ENCODE measurements around the gene SPTBN2.

Gene SPTBN2

DNA sequence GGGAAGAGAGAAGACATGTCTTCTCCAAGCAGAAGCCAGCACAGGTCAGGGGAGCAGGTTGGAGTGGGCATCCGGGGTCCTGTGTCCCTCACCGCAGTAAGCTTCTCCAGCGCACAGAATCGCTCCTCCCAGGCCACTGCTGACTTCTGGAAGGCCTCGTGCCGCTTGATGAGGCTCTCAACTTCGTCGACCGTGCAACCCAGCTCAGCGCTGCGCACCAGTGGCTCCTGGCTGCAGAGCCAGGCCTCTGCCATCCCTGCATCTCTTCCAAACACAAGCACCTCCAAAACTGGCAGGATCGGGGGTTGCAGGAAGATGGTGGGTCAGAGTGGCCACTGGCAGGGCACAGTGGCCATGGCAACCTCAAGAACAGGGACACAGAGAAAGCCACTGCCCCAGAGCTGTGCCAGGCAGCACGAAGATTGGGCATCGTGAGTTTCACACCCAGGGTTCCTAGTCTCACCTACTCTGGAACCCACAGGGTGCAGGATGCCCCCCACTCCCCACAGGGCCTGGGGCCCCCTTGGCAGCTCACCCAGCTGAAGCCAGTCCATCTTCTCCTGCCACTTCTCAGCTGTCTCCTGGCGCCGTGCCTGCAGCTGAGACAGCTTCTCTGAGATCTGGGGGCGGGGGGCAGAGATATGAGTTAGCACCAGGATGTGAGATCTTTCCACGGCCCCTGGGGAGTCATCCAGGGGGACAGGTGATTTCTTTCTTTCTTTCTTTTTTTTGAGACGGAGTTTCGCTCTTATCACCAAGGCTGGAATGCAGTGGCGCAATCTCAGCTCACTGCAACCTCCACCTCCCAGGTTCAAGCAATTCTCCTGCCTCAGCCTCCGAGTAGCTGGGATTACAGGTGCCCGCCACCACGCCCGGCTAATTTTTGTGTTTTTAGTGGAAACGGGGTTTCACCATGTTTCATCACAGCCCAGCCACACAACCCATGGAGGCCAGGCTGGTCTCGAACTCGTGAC lies 40.2 kb downstream of the SPTBN2 start:
- FAIRE-seq (no peak), DNase-seq (ENCODE audit: insufficient read length, low spot score) (no peak)
- TF ChIP-seq POLR2A (IDR thresholded peaks at IDR 0.05; ENCODE audit: low read depth, low read length) (no peak), TAF1 (IDR thresholded peaks at IDR 0.05; ENCODE audit: low read depth, low read length) (no peak), POLR2AphosphoS5 (IDR thresholded peaks at IDR 0.05; ENCODE audit: low read depth, low read length) (no peak), PAX5 (IDR thresholded peaks at IDR 0.05; ENCODE audit: insufficient read depth, low read length, severe bottlenecking) (no peak), SPI1 (IDR thresholded peaks at IDR 0.05; ENCODE audit: low read depth, low read length) (no peak), POU2F2 (IDR thresholded peaks at IDR 0.05; ENCODE audit: low read depth, low read length) (no peak)

DNA sequence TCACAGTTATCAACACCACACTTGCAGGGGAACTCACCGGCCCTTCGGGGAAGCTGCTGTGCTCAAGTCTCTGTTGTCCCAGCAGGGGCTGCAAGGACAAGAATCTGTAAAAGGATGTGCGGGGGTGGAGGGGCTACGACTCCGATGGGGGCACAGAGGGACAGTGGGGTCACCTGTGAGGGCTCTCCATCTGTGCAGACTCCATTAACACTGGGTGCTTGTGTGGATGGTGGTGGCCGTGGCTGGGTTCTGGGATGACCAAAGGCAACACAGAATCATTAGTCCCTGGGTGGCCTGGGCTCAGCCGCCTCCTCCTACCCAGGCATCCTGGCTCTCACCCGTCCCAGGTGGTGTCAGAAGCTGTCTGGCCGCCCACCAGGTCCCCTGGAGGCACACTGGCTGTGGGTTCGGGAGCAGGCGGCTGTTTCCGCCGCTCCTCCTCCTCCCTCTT lies 41.2 kb downstream of the SPTBN2 start:
- FAIRE-seq, result no peak
- no peak for TF ChIP-seq TAF1 (IDR thresholded peaks at IDR 0.05; ENCODE audit: low read depth, low read length)
- TF ChIP-seq POLR2A (IDR thresholded peaks at IDR 0.05; ENCODE audit: low read depth, low read length), result no peak
- no peak for TF ChIP-seq SPI1 (IDR thresholded peaks at IDR 0.05; ENCODE audit: low read depth, low read length)
- TF ChIP-seq POLR2AphosphoS5 (IDR thresholded peaks at IDR 0.05; ENCODE audit: low read depth, low read length), result no peak
- no peak for TF ChIP-seq PAX5 (IDR thresholded peaks at IDR 0.05; ENCODE audit: insufficient read depth, low read length, severe bottlenecking)
- TF ChIP-seq POU2F2 (IDR thresholded peaks at IDR 0.05; ENCODE audit: low read depth, low read length), result no peak
- no peak for DNase-seq (ENCODE audit: insufficient read length, low spot score)

DNA sequence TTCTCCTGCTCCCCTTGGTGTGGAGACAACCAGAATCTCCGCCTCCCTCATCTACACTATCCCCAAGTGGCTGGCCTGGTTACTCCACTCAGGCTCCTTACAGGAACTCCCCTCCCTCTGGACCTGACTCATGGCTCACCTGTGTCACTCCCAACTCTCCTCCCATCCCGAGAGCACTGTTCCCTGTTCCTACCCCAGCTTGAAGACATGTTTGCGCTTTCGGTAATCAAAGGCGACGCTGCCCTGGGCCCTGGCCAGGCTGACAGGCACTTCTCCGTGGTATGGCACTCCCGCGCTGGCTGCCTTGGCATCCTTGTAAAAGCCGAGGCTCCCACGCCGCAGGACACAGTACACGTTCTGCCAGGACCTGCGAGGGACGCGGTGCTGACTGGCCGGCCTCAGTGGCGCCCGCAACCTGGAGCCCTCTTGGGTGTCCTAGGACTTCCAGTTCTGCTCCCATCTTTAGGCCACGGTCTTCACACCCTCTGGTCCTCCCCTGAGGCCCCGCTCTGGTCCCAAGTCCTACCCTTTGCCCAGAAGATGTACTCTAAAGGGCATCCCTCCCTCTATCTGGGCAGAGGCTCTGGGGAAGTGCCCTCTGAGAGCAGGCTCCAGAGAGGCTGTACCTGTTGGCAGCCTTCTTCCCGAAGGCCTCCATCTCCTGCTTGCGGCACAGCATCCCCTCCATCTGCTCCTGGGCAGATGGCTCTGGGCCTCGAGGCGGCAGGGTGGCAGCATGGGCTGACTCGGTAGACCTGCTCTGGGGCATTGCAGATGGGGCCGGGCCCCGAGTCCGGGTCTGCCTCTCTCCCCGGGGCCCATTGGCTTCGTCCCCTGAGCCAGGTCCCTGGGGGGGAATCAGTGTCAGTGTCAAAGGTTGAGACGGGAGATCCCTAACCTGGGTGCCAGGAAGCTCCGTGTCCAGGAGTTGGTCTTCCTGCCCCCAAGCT lies 41.9 kb downstream of the SPTBN2 start:
- FAIRE-seq (no peak), DNase-seq (ENCODE audit: insufficient read length, low spot score) (no peak)
- TF ChIP-seq TAF1 (IDR thresholded peaks at IDR 0.05; ENCODE audit: low read depth, low read length) (no peak), POLR2A (IDR thresholded peaks at IDR 0.05; ENCODE audit: low read depth, low read length) (no peak), POLR2AphosphoS5 (IDR thresholded peaks at IDR 0.05; ENCODE audit: low read depth, low read length) (no peak), PAX5 (IDR thresholded peaks at IDR 0.05; ENCODE audit: insufficient read depth, low read length, severe bottlenecking) (no peak), POU2F2 (IDR thresholded peaks at IDR 0.05; ENCODE audit: low read depth, low read length) (no peak), SPI1 (IDR thresholded peaks at IDR 0.05; ENCODE audit: low read depth, low read length) (no peak)

DNA sequence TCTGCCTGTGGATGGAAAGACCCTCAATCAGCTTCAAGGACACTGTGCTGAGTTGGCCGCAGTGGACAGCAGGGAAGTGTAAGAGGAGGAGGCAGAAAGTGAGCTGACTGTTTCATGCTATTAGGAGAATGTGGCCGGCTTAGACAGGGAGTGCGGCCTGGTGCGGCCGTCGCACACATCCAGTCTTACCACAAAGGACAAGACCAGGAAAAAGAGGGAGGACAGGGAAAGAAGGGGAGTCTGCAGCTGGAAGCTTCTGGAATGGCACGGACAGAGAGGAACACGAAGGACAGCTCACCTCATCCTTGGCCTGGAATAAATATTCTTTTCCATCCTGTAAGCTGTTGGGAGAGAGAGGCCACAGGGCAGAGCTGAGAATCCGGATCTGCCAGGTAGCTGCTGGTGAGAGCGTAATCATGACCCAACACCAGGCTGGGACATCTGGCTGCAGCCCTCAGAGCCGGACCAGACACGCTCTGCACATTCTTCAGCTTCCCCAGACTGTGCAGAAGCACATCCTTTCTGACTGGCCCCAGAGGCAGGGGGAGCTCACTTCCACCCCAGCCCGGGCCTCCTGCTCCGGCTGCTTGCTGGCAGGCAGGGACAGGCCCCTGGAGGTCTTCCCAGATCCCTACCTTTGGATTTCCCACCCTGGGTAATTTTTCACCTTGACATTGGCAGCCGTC lies 42.8 kb downstream of the SPTBN2 start:
- no peak for FAIRE-seq
- DNase-seq (ENCODE audit: insufficient read length, low spot score), result no peak
- TF ChIP-seq POLR2AphosphoS5 (IDR thresholded peaks at IDR 0.05; ENCODE audit: low read depth, low read length), result no peak
- no peak for TF ChIP-seq PAX5 (IDR thresholded peaks at IDR 0.05; ENCODE audit: insufficient read depth, low read length, severe bottlenecking)

DNA sequence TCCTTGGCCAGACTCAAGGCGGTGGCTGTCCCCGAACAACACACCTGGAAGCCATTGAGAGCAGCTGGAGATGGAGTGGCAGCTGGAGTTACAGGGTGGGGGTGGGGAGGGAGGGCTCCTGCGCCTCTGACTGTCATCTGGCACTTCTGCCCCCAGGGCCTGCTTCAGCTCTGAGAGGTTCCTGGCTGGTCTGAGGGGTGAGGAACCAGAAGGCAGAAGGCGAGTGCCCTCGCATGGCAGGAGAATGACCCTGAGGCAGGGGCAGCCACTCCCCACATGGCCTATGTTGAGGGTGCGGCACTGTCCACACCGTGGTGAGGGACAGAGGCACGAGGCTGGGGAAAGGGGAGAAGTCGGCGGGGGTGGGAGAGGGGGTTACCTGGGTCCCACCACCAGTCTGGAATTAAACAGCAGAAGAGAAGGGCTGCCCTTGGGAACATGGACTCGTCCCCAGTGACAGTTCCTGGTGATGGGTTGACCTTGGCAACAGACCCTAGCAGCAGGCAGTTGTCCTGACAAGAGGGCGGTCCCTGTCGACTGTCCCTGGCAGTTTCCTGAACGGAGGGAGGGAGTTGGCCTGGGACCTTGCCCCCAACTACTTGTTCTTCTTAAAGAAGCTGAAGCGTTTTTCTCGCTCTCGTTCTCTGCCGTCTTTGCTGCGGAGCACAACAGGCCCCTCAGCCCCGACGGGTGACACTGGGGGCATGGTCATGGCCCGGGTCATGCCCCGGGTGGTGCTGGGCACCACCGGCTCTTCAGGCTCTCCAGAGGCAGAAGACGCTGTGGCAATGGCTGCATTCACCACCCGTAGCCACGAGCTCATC lies 43.5 kb downstream of the SPTBN2 start:
- TF ChIP-seq PAX5 (IDR thresholded peaks at IDR 0.05; ENCODE audit: insufficient read depth, low read length, severe bottlenecking) (no peak), POLR2A (IDR thresholded peaks at IDR 0.05; ENCODE audit: low read depth, low read length) (no peak), POU2F2 (IDR thresholded peaks at IDR 0.05; ENCODE audit: low read depth, low read length) (no peak)
- DNase-seq (ENCODE audit: insufficient read length, low spot score), result no peak
- no peak for FAIRE-seq

DNA sequence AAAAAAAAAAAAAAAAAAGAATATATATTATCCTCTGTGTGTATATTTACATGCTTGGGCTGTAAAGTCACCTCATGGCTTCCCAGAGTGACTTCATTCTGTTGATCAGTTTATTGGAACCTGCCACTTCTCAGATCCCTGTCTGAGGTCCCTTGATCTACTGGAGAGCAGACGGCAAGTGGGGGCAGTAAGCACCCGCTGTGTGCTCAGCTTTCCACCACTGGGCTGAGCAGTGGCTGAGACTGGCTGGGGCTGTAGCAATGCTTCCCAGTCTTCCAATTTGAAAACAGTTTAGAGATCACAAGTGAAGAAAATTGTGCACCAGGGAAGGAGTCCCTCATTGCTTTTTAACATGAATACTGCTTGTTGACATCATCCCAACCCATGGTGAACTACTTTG lies 44.4 kb downstream of the SPTBN2 start:
- DNase-seq (ENCODE audit: insufficient read length, low spot score) (no peak), FAIRE-seq (no peak)
- no peak for TF ChIP-seq SPI1 (IDR thresholded peaks at IDR 0.05; ENCODE audit: low read depth, low read length)
- TF ChIP-seq POLR2AphosphoS5 (IDR thresholded peaks at IDR 0.05; ENCODE audit: low read depth, low read length), result no peak
- TF ChIP-seq POU2F2 (IDR thresholded peaks at IDR 0.05; ENCODE audit: low read depth, low read length), result no peak
- no peak for TF ChIP-seq PAX5 (IDR thresholded peaks at IDR 0.05; ENCODE audit: insufficient read depth, low read length, severe bottlenecking)
- no peak for TF ChIP-seq TAF1 (IDR thresholded peaks at IDR 0.05; ENCODE audit: low read depth, low read length)

DNA sequence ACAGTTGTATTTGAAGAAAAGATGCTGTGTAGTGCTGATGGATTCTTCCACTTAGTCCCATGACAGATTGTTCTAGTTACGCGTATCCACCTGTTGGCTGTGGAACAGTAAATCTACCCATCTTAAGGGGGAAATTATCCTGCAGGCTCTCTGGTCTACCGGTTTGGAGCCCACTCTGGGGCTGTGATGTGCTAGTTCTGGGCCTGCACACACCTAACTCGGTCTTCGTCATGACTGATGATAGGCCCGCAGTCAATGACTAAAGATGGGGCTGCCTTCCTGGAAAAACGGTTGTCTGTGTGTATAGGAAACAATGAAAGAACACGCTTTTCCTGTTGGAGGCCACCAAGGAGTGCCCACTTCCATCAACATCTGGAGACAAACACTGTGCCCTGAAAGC lies 45.1 kb downstream of the SPTBN2 start:
- DNase-seq (ENCODE audit: insufficient read length, low spot score) (no peak), FAIRE-seq (no peak)
- TF ChIP-seq PAX5 (IDR thresholded peaks at IDR 0.05; ENCODE audit: insufficient read depth, low read length, severe bottlenecking) (no peak), SPI1 (IDR thresholded peaks at IDR 0.05; ENCODE audit: low read depth, low read length) (no peak), POU2F2 (IDR thresholded peaks at IDR 0.05; ENCODE audit: low read depth, low read length) (no peak), POLR2A (IDR thresholded peaks at IDR 0.05; ENCODE audit: low read depth, low read length) (no peak), TAF1 (IDR thresholded peaks at IDR 0.05; ENCODE audit: low read depth, low read length) (no peak), POLR2AphosphoS5 (IDR thresholded peaks at IDR 0.05; ENCODE audit: low read depth, low read length) (no peak)

DNA sequence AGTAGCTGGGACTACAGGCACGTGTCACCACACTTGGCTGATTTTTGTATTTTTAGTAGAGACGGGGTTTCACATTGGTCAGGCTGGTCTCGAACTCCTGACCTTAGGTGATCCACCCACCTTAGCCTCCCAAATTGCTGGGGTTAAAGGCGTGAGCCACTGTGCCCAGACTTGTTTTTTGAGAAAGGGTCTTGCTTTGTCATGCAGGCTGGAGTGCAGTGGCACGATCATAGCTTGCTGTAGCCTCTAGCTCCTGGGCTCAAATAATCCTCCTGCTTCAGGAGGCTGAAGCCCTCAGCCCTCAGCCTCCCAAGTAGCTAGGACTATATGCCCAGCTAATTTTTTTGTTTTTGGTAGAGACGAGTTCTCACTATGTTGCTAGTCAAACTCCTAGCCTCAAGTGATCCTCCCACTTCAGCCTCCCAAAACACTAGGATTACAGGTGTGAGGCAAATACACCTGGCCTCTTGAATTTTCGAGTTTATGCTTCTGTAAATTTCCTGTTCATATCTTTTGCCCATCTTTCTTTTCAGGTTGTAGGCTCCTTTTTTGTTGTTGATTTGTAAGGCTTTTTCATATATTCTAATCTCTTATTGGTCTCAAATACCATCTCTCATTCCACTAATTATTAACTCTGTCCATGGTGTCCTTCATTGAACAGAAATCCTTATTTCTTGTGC lies 47.9 kb downstream of the SPTBN2 start:
- TF ChIP-seq PAX5 (IDR thresholded peaks at IDR 0.05; ENCODE audit: insufficient read depth, low read length, severe bottlenecking) (no peak), POU2F2 (IDR thresholded peaks at IDR 0.05; ENCODE audit: low read depth, low read length) (no peak), POLR2A (IDR thresholded peaks at IDR 0.05; ENCODE audit: low read depth, low read length) (no peak), POLR2AphosphoS5 (IDR thresholded peaks at IDR 0.05; ENCODE audit: low read depth, low read length) (no peak), SPI1 (IDR thresholded peaks at IDR 0.05; ENCODE audit: low read depth, low read length) (no peak), TAF1 (IDR thresholded peaks at IDR 0.05; ENCODE audit: low read depth, low read length) (no peak)
- FAIRE-seq (no peak), DNase-seq (ENCODE audit: insufficient read length, low spot score) (no peak)
